Measurements from ENCODE around the gene FGF12.

DNA sequence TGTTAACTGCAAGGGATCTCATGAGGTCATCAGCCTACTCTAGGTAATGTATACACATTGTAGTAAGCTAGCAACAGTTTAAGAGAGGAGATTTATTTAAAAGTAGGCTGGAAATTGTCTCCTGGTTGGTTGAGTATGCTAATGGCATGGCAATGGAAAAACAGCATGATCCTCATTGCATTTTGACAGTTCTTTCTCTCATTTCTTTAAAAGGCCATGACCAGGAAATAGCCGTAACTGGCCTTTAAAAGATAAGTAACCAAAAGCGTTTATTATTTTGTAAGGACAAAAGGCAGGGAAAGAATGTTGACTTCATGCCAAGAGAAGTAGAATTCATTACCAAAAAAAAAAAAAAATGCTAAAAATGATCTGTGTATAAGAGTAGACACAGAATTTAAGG, 310.3 kb downstream of the FGF12 start:
- TF ChIP-seq CTCF (IDR thresholded peaks at IDR 0.05) (no peak), ZFX (IDR thresholded peaks at IDR 0.05; ENCODE audit: borderline replicate concordance) (no peak)
